A673 (cell line): ENCODE measurements around the gene ALX3. TPM values are rescaled to one million over a fixed set of nuclear protein-coding genes. Genes with fewer than 3 reads are reported as not detected.
"Not testable (repeated sequence)": the region's sequence is repeated elsewhere in the genome, so short reads cannot be mapped to it uniquely, and the experiment has no call there.

Experiments
- BruUV-seq: library from RNA; stranded (reverse); fragments of 400-500 nt; replicated peaks from 2 replicates; lab custom pipeline; 2021; lab: Mats Ljungman, UMichigan
- CTCF ChIA-PET: fragments of 300-600 bp; sonication (Branson Sonifier 250); formaldehyde crosslinking; loops from one replicate; lab custom pipeline; 2022; ENCODE audit warnings: antibody characterized with exemption; lab: Charles Lee
- POLR2A ChIA-PET: fragments of 300-600 bp; sonication (Branson Sonifier 250); formaldehyde crosslinking; loops from one replicate; lab custom pipeline; 2022; ENCODE audit warnings: antibody characterized with exemption; ENCODE audit not compliant: low non-redundant PET; lab: Charles Lee
- DNase-seq: peaks from one replicate; pipeline ENCODE4 v3.0.0-alpha.2; 2015; ENCODE audit warnings: low spot score
- H3K27ac ChIP-seq: fragments of 200-600 bp; sonication (generic); 2 replicates; pipeline ENCODE4 v1.5.1; 2016; ENCODE audit warnings: mixed run types, low read depth, mild to moderate bottlenecking, mixed read lengths, antibody characterized with exemption, low read length; ENCODE audit not compliant: poor library complexity, severe bottlenecking
- H3K27me3 ChIP-seq: fragments of 200-600 bp; sonication (generic); replicated peaks from 2 replicates; pipeline ENCODE4 v1.6.1; 2017; ENCODE audit warnings: mixed run types, low read depth, mild to moderate bottlenecking, mixed read lengths, antibody characterized with exemption, low read length; ENCODE audit not compliant: insufficient read depth, poor library complexity
- H3K36me3 ChIP-seq: fragments of 200-600 bp; sonication (generic); 2 replicates; pipeline ENCODE4 v1.6.1; 2016; ENCODE audit warnings: mixed run types, mild to moderate bottlenecking, mixed read lengths, antibody characterized with exemption, low read length; ENCODE audit not compliant: insufficient read depth, poor library complexity, severe bottlenecking
- H3K4me1 ChIP-seq: fragments of 200-600 bp; sonication (generic); 2 replicates; pipeline ENCODE4 v1.6.1; 2017; ENCODE audit warnings: mixed run types, mild to moderate bottlenecking, mixed read lengths, antibody characterized with exemption, low read length; ENCODE audit not compliant: insufficient read depth, poor library complexity, severe bottlenecking
- H3K4me3 ChIP-seq: fragments of 200-600 bp; sonication (generic); 2 replicates; pipeline ENCODE4 v1.5.1; 2016; ENCODE audit warnings: low read depth, mixed run types, mild to moderate bottlenecking, mixed read lengths, low read length; ENCODE audit not compliant: poor library complexity, severe bottlenecking
- H3K9me3 ChIP-seq: fragments of 200-600 bp; sonication (generic); 2 replicates; pipeline ENCODE4 v1.6.1; 2016; ENCODE audit warnings: mixed run types, low read depth, mild to moderate bottlenecking, mixed read lengths, antibody characterized with exemption, low read length; ENCODE audit not compliant: poor library complexity, severe bottlenecking
- CTCF ChIP-seq: fragments of 300-800, 200-600 bp; sonication (generic); conservative IDR thresholded peaks from 2 replicates; pipeline ENCODE4 v1.5.1; 2017; ENCODE audit warnings: low read depth, mild to moderate bottlenecking, antibody characterized with exemption, low read length, moderate library complexity, mixed read lengths
- EZH2 ChIP-seq: fragments of 200-600 bp; sonication (generic); IDR thresholded peaks from 2 replicates; pipeline ENCODE4 v1.6.1; 2017; ENCODE audit warnings: borderline replicate concordance, low read depth, mild to moderate bottlenecking, mixed read lengths, antibody characterized with exemption, low read length; ENCODE audit not compliant: poor library complexity, severe bottlenecking
- intact Hi-C: fragments of 100-400 bp; cut with micrococcal nuclease; formaldehyde crosslinking; loops from one replicate; pipeline ENCODE4 v1.10.0; 2022; ENCODE audit not compliant: unreplicated experiment
- total RNA-seq: library from RNA; stranded (reverse); gene quantifications from 2 replicates; pipeline ENCODE4 v1.2.3, GENCODE V29; 2021

Gene ALX3
- total RNA-seq, 1 experiment from 2014 or later = 0.84 TPM

DNA sequence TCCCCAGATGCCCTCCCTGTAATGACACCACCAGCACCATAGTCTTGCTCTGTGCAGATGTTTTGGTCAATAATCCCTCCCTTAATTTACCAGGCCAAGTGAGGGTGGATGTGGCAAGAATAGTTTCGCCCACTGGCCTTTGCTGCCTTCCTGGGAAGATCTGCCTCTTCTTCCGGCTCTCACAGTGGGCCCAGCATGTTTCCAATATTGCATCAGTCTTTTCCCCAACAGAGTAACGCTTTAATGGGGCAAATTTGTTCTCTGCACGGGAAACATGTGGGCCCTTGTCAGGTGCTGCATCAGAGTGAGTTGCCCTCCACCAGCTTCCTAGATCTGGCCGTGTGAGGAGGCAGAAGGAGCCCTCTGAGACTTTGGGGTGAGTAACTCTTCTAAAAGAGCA is 12.0 kb upstream of the ALX3 start:
- Histone ChIP-seq H3K27ac (no peak overlapping the region), H3K27me3 (peaks cover 56% of the 10 kb centered on the region), H3K4me3 (no peak overlapping the region), H3K36me3 (no peaks in the 10 kb centered on the region), H3K4me1 (peaks cover 17% of the 10 kb centered on the region), H3K9me3 (no peaks in the 10 kb centered on the region)
- intact Hi-C loops = no loop called here
- ChIA-PET CTCF (no interaction called here), POLR2A (no interaction called here)
- DNase-seq = peak; percentile 33
- no TSS peak for BruUV-seq
- no peak for TF ChIP-seq EZH2
- TF ChIP-seq CTCF = no peak

- no peak overlapping the region for H3K4me3 ChIP-seq
- H3K27me3 ChIP-seq = peaks cover 41% of the 10 kb centered on the region
- no peak for DNase-seq
- H3K9me3 ChIP-seq = no peaks in the 10 kb centered on the region
- no peak for TF ChIP-seq CTCF
- TF ChIP-seq EZH2 = no peak
- intact Hi-C loops = no loop called here
- BruUV-seq = no TSS peak
- H3K36me3 ChIP-seq = no peaks in the 10 kb centered on the region
- ChIA-PET CTCF (no interaction called here), POLR2A (no interaction called here)
- peaks cover 17% of the 10 kb centered on the region for H3K4me1 ChIP-seq
- H3K27ac ChIP-seq = no peak overlapping the region
Measured at GRCh38 chr1:110081061-110081460, 10.6 kb upstream of the ALX3 start.

GRCh38 chr1:110079995-110080394 is 9.5 kb upstream of the ALX3 start:
- BruUV-seq, intact Hi-C loops: not testable (repeated sequence)

GRCh38 chr1:110076789-110077500 is 6.5 kb upstream of the ALX3 start:
- CTCF ChIA-PET = interaction anchor here (1.1 kb wide), 1 partner anchor 17 kb away, joined by 4 read pairs; no protein-coding TSS in a partner anchor

More at GRCh38 chr1:110079995-110080394, 9.5 kb upstream of the ALX3 start:
- H3K27ac ChIP-seq, POLR2A ChIA-PET, DNase-seq, H3K9me3 ChIP-seq, H3K36me3 ChIP-seq, CTCF ChIA-PET, H3K4me3 ChIP-seq: not testable (repeated sequence)
- Histone ChIP-seq H3K4me1 (peaks cover 17% of the 10 kb centered on the region), H3K27me3 (peaks cover 31% of the 10 kb centered on the region)

More at GRCh38 chr1:110076789-110077500, 6.5 kb upstream of the ALX3 start:
- peaks cover under 1% of the 10 kb centered on the region for H3K27me3 ChIP-seq
- no peak overlapping the region for H3K4me3 ChIP-seq
- H3K4me1 ChIP-seq = no peaks in the 10 kb centered on the region
- no TSS peak for BruUV-seq
- TF ChIP-seq EZH2 = no peak
- no peak for TF ChIP-seq CTCF
- no peaks in the 10 kb centered on the region for H3K9me3 ChIP-seq
- POLR2A ChIA-PET = no interaction called here
- no peak overlapping the region for H3K27ac ChIP-seq
- DNase-seq = no peak
- intact Hi-C loops = no loop called here
- H3K36me3 ChIP-seq = no peaks in the 10 kb centered on the region
